KMS-11 (cell line): ENCODE measurements around the gene LPAR5.

ENCODE experiments used
- H2AFZ ChIP-seq: fragments of 200-600 bp; sonication (generic); 2 replicates; pipeline ENCODE4 v1.6.1; 2016; ENCODE audit warnings: antibody characterized with exemption, mixed run types, low read depth
- H3K27ac ChIP-seq: fragments of 200-600 bp; sonication (generic); 2 replicates; pipeline ENCODE4 v1.6.1; 2016; ENCODE audit warnings: mild to moderate bottlenecking, mixed run types
- H3K27me3 ChIP-seq: fragments of 200-600 bp; sonication (generic); 2 replicates; pipeline ENCODE4 v1.6.1; 2017; ENCODE audit warnings: mild to moderate bottlenecking, low read depth, mixed run types, moderate library complexity; ENCODE audit not compliant: insufficient read depth
- H3K36me3 ChIP-seq: fragments of 200-600 bp; sonication (generic); 2 replicates; pipeline ENCODE4 v1.6.1; 2017; ENCODE audit warnings: mild to moderate bottlenecking, mixed run types; ENCODE audit not compliant: insufficient read depth
- H3K4me1 ChIP-seq: fragments of 200-600 bp; sonication (generic); 2 replicates; pipeline ENCODE4 v1.6.1; 2016; ENCODE audit warnings: mild to moderate bottlenecking, low read depth, mixed run types; ENCODE audit not compliant: poor library complexity, severe bottlenecking
- H3K4me2 ChIP-seq: fragments of 200-600 bp; sonication (generic); 2 replicates; pipeline ENCODE4 v1.7.0; 2016; ENCODE audit warnings: mild to moderate bottlenecking, mixed run types
- H3K4me3 ChIP-seq: fragments of 200-600 bp; sonication (generic); IDR thresholded peaks from 2 replicates; pipeline ENCODE4 v1.6.1; 2017; ENCODE audit warnings: low read depth, low read length, mixed read lengths; ENCODE audit not compliant: insufficient read depth
- H3K79me2 ChIP-seq: fragments of 200-600 bp; sonication (generic); 2 replicates; pipeline ENCODE4 v1.6.1; 2016; ENCODE audit warnings: low read depth, mixed run types; ENCODE audit not compliant: insufficient read depth
- H3K9ac ChIP-seq: fragments of 200-600 bp; sonication (generic); 2 replicates; pipeline ENCODE4 v1.6.1; 2016; ENCODE audit warnings: mild to moderate bottlenecking, mixed run types
- H4K20me1 ChIP-seq: fragments of 200-600 bp; sonication (generic); 2 replicates; pipeline ENCODE4 v1.6.1; 2016; ENCODE audit warnings: mild to moderate bottlenecking, mixed run types; ENCODE audit not compliant: insufficient read depth
- CTCF ChIP-seq: fragments of 200-600 bp; sonication (generic); conservative IDR thresholded peaks from 2 replicates; pipeline ENCODE4 v1.6.1; 2017; ENCODE audit warnings: low read depth, mild to moderate bottlenecking, antibody characterized with exemption, low read length, moderate library complexity, mixed read lengths

Gene LPAR5

GRCh38 chr12:6639151-6639801, 3.5 kb upstream of the LPAR5 start:
- Histone ChIP-seq H3K27ac (no peak overlapping the region), H3K4me1 (no peaks in the 10 kb centered on the region), H3K4me2 (no peak overlapping the region), H3K27me3 (peaks cover 12% of the 10 kb centered on the region; the same call in 1 of the 2 replicates), H3K4me3 (no peak overlapping the region), H3K36me3 (no peaks in the 10 kb centered on the region), H2AFZ (no peak overlapping the region), H3K79me2 (no peaks in the 10 kb centered on the region), H4K20me1 (no peaks in the 10 kb centered on the region), H3K9ac (no peak overlapping the region)
- no peak for TF ChIP-seq CTCF

- TF ChIP-seq CTCF: no peak
- no peaks in the 10 kb centered on the region for H4K20me1 ChIP-seq
- peaks cover 12% of the 10 kb centered on the region; the same call in 1 of the 2 replicates for H3K27me3 ChIP-seq
- H3K36me3 ChIP-seq: no peaks in the 10 kb centered on the region
- no peaks in the 10 kb centered on the region for H3K4me1 ChIP-seq
- H3K79me2 ChIP-seq: no peaks in the 10 kb centered on the region
- no peak overlapping the region for H3K9ac ChIP-seq
- H3K4me3 ChIP-seq: no peak overlapping the region
- no peak overlapping the region for H3K4me2 ChIP-seq
- H3K27ac ChIP-seq: no peak overlapping the region
- H2AFZ ChIP-seq: no peak overlapping the region
These were observed 2.5 kb upstream of the LPAR5 start for GRCh38 chr12:6638305-6638704.

GRCh38 chr12:6635375-6635855, 344 bp downstream of the LPAR5 start:
- Histone ChIP-seq H3K27me3 (no peaks in the 10 kb centered on the region; the same call in 1 of the 2 replicates), H3K4me2 (no peak overlapping the region), H4K20me1 (no peaks in the 10 kb centered on the region), H3K4me3 (no peak overlapping the region), H2AFZ (no peak overlapping the region), H3K9ac (no peak overlapping the region), H3K27ac (no peak overlapping the region), H3K4me1 (no peaks in the 10 kb centered on the region), H3K79me2 (no peaks in the 10 kb centered on the region), H3K36me3 (no peaks in the 10 kb centered on the region)
- TF ChIP-seq CTCF: no peak

GRCh38 chr12:6632026-6632983, 3.5 kb downstream of the LPAR5 start:
- Histone ChIP-seq H3K4me1 (no peaks in the 10 kb centered on the region), H2AFZ (no peak overlapping the region)

More at GRCh38 chr12:6632026-6632983, 3.5 kb downstream of the LPAR5 start:
- H3K4me2 ChIP-seq: no peak overlapping the region
- no peak overlapping the region for H3K9ac ChIP-seq
- no peak for TF ChIP-seq CTCF
- H3K36me3 ChIP-seq: no peaks in the 10 kb centered on the region
- H3K27ac ChIP-seq: no peak overlapping the region
- no peak overlapping the region for H3K4me3 ChIP-seq
- H4K20me1 ChIP-seq: no peaks in the 10 kb centered on the region
- H3K27me3 ChIP-seq: no peaks in the 10 kb centered on the region; the same call in 1 of the 2 replicates
- H3K79me2 ChIP-seq: no peaks in the 10 kb centered on the region
